ENCODE data around the gene HIVEP2.
A peak's percentile ranks its signal among the peaks of the same experiment; 100 is the strongest.

Gene HIVEP2

GRCh38 chr6:142884214-142885035 is 60.6 kb downstream of the HIVEP2 start:
- Histone ChIP-seq H3K27ac (ENCODE audit: insufficient read depth, low read length, poor library complexity, severe bottlenecking) (peak overlapping the region; percentile 82), H3K27me3 (replicated peaks; ENCODE audit: control insufficient read depth, insufficient read depth, low read length, poor library complexity, severe bottlenecking) (no peaks in the 10 kb centered on the region), H3K36me3 (ENCODE audit: control insufficient read depth, insufficient read depth, low read length) (no peaks in the 10 kb centered on the region), H3K4me3 (ENCODE audit: insufficient read depth, low read depth, low read length, poor library complexity, severe bottlenecking) (peak overlapping the region; percentile 46), H3K9me3 (ENCODE audit: control insufficient read depth, low read length) (no peaks in the 10 kb centered on the region), H3K4me1 (ENCODE audit: control insufficient read depth, insufficient read depth, low read length, poor library complexity, severe bottlenecking) (peaks cover 47% of the 10 kb centered on the region)
- no peak for DNase-seq

- H3K27ac ChIP-seq (ENCODE audit: insufficient read depth, low read length, poor library complexity, severe bottlenecking) = peak overlapping the region; percentile 82
- H3K4me1 ChIP-seq (ENCODE audit: control insufficient read depth, insufficient read depth, low read length, poor library complexity, severe bottlenecking) = peaks cover 42% of the 10 kb centered on the region
- no peak overlapping the region for H3K4me3 ChIP-seq (ENCODE audit: insufficient read depth, low read depth, low read length, poor library complexity, severe bottlenecking)
- no peaks in the 10 kb centered on the region for H3K9me3 ChIP-seq (ENCODE audit: control insufficient read depth, low read length)
- H3K27me3 ChIP-seq (replicated peaks; ENCODE audit: control insufficient read depth, insufficient read depth, low read length, poor library complexity, severe bottlenecking) = no peaks in the 10 kb centered on the region
- no peak for DNase-seq
- no peaks in the 10 kb centered on the region for H3K36me3 ChIP-seq (ENCODE audit: control insufficient read depth, insufficient read depth, low read length)
These were observed 62.0 kb downstream of the HIVEP2 start for GRCh38 chr6:142883011-142883410.

DNA sequence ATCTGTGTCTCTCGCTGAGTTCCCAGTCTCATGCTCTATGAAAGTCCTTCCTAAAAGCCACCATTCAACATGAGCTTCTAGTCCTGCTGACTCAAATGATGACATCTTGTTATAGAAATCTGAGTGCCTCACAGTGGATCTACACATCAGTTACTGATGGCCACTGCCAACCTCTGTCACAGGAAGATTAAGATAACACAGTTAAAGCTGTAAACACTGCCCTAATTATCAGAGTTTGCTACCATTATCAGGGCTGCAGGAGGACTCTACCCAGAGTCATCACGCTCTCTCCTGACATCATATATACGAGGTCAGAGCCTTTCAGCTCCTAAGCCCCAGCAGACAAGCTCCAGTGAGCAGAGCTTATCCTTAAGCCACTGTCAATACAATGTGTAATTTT is 63.2 kb downstream of the HIVEP2 start:
- Histone ChIP-seq H3K36me3 (ENCODE audit: control insufficient read depth, insufficient read depth, low read length) (no peaks in the 10 kb centered on the region), H3K9me3 (ENCODE audit: control insufficient read depth, low read length) (no peaks in the 10 kb centered on the region), H3K27me3 (replicated peaks; ENCODE audit: control insufficient read depth, insufficient read depth, low read length, poor library complexity, severe bottlenecking) (no peaks in the 10 kb centered on the region), H3K27ac (ENCODE audit: insufficient read depth, low read length, poor library complexity, severe bottlenecking) (peak overlapping the region; percentile 17), H3K4me1 (ENCODE audit: control insufficient read depth, insufficient read depth, low read length, poor library complexity, severe bottlenecking) (peaks cover 42% of the 10 kb centered on the region), H3K4me3 (ENCODE audit: insufficient read depth, low read depth, low read length, poor library complexity, severe bottlenecking) (no peak overlapping the region)
- no peak for DNase-seq

GRCh38 chr6:142881290-142881689 is 63.7 kb downstream of the HIVEP2 start:
- H3K4me3 ChIP-seq (ENCODE audit: insufficient read depth, low read depth, low read length, poor library complexity, severe bottlenecking) = no peak overlapping the region

DNA sequence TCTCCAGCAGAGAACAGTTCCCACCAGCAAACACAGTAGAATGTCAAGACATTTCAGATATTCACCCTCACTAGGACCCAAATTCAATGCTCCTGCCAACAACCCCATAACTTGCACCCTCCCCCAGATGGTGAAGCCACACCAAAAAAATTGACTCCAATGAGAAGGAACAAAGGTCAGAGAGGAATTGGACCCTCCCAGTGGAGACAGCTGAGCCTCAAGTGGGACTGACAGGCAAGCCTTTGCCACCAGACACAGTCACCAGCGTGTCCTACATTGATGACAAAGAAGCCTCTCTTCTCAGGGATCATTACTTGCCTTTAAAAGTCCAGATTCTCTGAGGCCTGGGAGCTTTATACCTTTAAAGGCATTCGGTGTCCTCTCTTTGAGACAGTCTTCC is 64.8 kb downstream of the HIVEP2 start:
- Histone ChIP-seq H3K27me3 (replicated peaks; ENCODE audit: control insufficient read depth, insufficient read depth, low read length, poor library complexity, severe bottlenecking) (no peaks in the 10 kb centered on the region), H3K4me3 (ENCODE audit: insufficient read depth, low read depth, low read length, poor library complexity, severe bottlenecking) (no peak overlapping the region), H3K9me3 (ENCODE audit: control insufficient read depth, low read length) (no peaks in the 10 kb centered on the region), H3K36me3 (ENCODE audit: control insufficient read depth, insufficient read depth, low read length) (no peaks in the 10 kb centered on the region), H3K4me1 (ENCODE audit: control insufficient read depth, insufficient read depth, low read length, poor library complexity, severe bottlenecking) (peaks cover 37% of the 10 kb centered on the region), H3K27ac (ENCODE audit: insufficient read depth, low read length, poor library complexity, severe bottlenecking) (peak overlapping the region; percentile 29)
- no peak for DNase-seq

More at GRCh38 chr6:142881290-142881689, 63.7 kb downstream of the HIVEP2 start:
- H3K36me3 ChIP-seq (ENCODE audit: control insufficient read depth, insufficient read depth, low read length) = no peaks in the 10 kb centered on the region
- no peaks in the 10 kb centered on the region for H3K27me3 ChIP-seq (replicated peaks; ENCODE audit: control insufficient read depth, insufficient read depth, low read length, poor library complexity, severe bottlenecking)
- H3K4me1 ChIP-seq (ENCODE audit: control insufficient read depth, insufficient read depth, low read length, poor library complexity, severe bottlenecking) = peaks cover 38% of the 10 kb centered on the region
- no peak overlapping the region for H3K27ac ChIP-seq (ENCODE audit: insufficient read depth, low read length, poor library complexity, severe bottlenecking)
- DNase-seq = no peak
- H3K9me3 ChIP-seq (ENCODE audit: control insufficient read depth, low read length) = no peaks in the 10 kb centered on the region

DNA sequence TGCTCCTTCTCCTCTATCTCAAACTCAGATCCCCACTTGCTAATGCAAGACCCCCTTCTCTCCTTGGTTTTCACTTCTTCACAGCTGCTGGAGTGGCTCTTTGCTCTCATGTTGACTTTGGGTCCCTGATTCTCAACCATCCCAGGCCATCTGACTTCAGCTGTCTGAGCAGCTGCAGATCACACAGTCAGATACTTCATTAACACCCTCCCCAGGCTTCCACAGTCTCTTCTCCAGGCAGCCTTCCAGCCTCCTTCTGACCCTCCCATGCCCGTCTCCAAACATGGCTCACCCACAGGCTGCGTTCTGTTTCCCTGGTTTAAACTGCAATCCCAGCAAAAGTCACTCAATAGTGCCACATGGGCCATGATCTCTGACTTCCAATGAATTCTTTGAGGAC is 65.4 kb downstream of the HIVEP2 start:
- H3K27ac ChIP-seq (ENCODE audit: insufficient read depth, low read length, poor library complexity, severe bottlenecking) = no peak overlapping the region
- H3K4me3 ChIP-seq (ENCODE audit: insufficient read depth, low read depth, low read length, poor library complexity, severe bottlenecking) = no peak overlapping the region
- H3K27me3 ChIP-seq (replicated peaks; ENCODE audit: control insufficient read depth, insufficient read depth, low read length, poor library complexity, severe bottlenecking) = no peaks in the 10 kb centered on the region
- H3K9me3 ChIP-seq (ENCODE audit: control insufficient read depth, low read length) = no peaks in the 10 kb centered on the region
- H3K4me1 ChIP-seq (ENCODE audit: control insufficient read depth, insufficient read depth, low read length, poor library complexity, severe bottlenecking) = peaks cover 35% of the 10 kb centered on the region
- H3K36me3 ChIP-seq (ENCODE audit: control insufficient read depth, insufficient read depth, low read length) = no peaks in the 10 kb centered on the region
- DNase-seq = no peak

- Histone ChIP-seq H3K4me1 (ENCODE audit: control insufficient read depth, insufficient read depth, low read length, poor library complexity, severe bottlenecking) (peaks cover 31% of the 10 kb centered on the region), H3K27ac (ENCODE audit: insufficient read depth, low read length, poor library complexity, severe bottlenecking) (no peak overlapping the region), H3K36me3 (ENCODE audit: control insufficient read depth, insufficient read depth, low read length) (no peaks in the 10 kb centered on the region), H3K9me3 (ENCODE audit: control insufficient read depth, low read length) (no peaks in the 10 kb centered on the region), H3K4me3 (ENCODE audit: insufficient read depth, low read depth, low read length, poor library complexity, severe bottlenecking) (no peak overlapping the region), H3K27me3 (replicated peaks; ENCODE audit: control insufficient read depth, insufficient read depth, low read length, poor library complexity, severe bottlenecking) (no peaks in the 10 kb centered on the region)
- DNase-seq = no peak
These were observed 65.9 kb downstream of the HIVEP2 start for GRCh38 chr6:142879076-142879475.

GRCh38 chr6:142878407-142878806 is 66.6 kb downstream of the HIVEP2 start:
- Histone ChIP-seq H3K36me3 (ENCODE audit: control insufficient read depth, insufficient read depth, low read length) (no peaks in the 10 kb centered on the region), H3K9me3 (ENCODE audit: control insufficient read depth, low read length) (no peaks in the 10 kb centered on the region), H3K27ac (ENCODE audit: insufficient read depth, low read length, poor library complexity, severe bottlenecking) (no peak overlapping the region), H3K27me3 (replicated peaks; ENCODE audit: control insufficient read depth, insufficient read depth, low read length, poor library complexity, severe bottlenecking) (no peaks in the 10 kb centered on the region), H3K4me3 (ENCODE audit: insufficient read depth, low read depth, low read length, poor library complexity, severe bottlenecking) (no peak overlapping the region), H3K4me1 (ENCODE audit: control insufficient read depth, insufficient read depth, low read length, poor library complexity, severe bottlenecking) (peaks cover 28% of the 10 kb centered on the region)
- no peak for DNase-seq

- Histone ChIP-seq H3K36me3 (ENCODE audit: control insufficient read depth, insufficient read depth, low read length) (no peaks in the 10 kb centered on the region), H3K4me3 (ENCODE audit: insufficient read depth, low read depth, low read length, poor library complexity, severe bottlenecking) (no peak overlapping the region), H3K27me3 (replicated peaks; ENCODE audit: control insufficient read depth, insufficient read depth, low read length, poor library complexity, severe bottlenecking) (no peaks in the 10 kb centered on the region), H3K27ac (ENCODE audit: insufficient read depth, low read length, poor library complexity, severe bottlenecking) (peak overlapping the region; percentile 46), H3K4me1 (ENCODE audit: control insufficient read depth, insufficient read depth, low read length, poor library complexity, severe bottlenecking) (peaks cover 37% of the 10 kb centered on the region), H3K9me3 (ENCODE audit: control insufficient read depth, low read length) (no peaks in the 10 kb centered on the region)
- no peak for DNase-seq
These were observed 70.3 kb downstream of the HIVEP2 start for GRCh38 chr6:142874676-142875075.

- Histone ChIP-seq H3K4me3 (ENCODE audit: insufficient read depth, low read depth, low read length, poor library complexity, severe bottlenecking) (no peak overlapping the region), H3K27me3 (replicated peaks; ENCODE audit: control insufficient read depth, insufficient read depth, low read length, poor library complexity, severe bottlenecking) (no peaks in the 10 kb centered on the region), H3K9me3 (ENCODE audit: control insufficient read depth, low read length) (no peaks in the 10 kb centered on the region), H3K36me3 (ENCODE audit: control insufficient read depth, insufficient read depth, low read length) (no peaks in the 10 kb centered on the region), H3K27ac (ENCODE audit: insufficient read depth, low read length, poor library complexity, severe bottlenecking) (peak overlapping the region; percentile 77), H3K4me1 (ENCODE audit: control insufficient read depth, insufficient read depth, low read length, poor library complexity, severe bottlenecking) (peaks cover 38% of the 10 kb centered on the region)
- DNase-seq = no peak
These were observed 72.6 kb downstream of the HIVEP2 start for GRCh38 chr6:142872376-142872775.

Measured in effector memory CD4-positive, alpha-beta T cell (primary cell).